Neural crest cell (in vitro differentiated cells): ENCODE measurements around the gene PRICKLE2. TPM values are rescaled to one million over a fixed set of nuclear protein-coding genes. Genes with fewer than 3 reads are reported as not detected.

Experiments used
- DNase-seq: peaks from one replicate; pipeline ENCODE4 v3.0.0; 2021; ENCODE audit warnings: low read depth, mixed read lengths, low spot score
- H3K27ac Mint-ChIP-seq: one replicate; pipeline ENCODE4 v1.8.0; 2021; ENCODE audit warnings: mild to moderate bottlenecking, mixed read lengths; ENCODE audit not compliant: unreplicated experiment
- H3K27me3 Mint-ChIP-seq: 2 replicates; pipeline ENCODE4 v1.8.0; 2021; ENCODE audit warnings: low read depth, mild to moderate bottlenecking, mixed read lengths
- H3K36me3 Mint-ChIP-seq: 2 replicates; pipeline ENCODE4 v1.8.0; 2021; ENCODE audit warnings: low read depth, mild to moderate bottlenecking, mixed read lengths
- H3K4me1 Mint-ChIP-seq: 2 replicates; pipeline ENCODE4 v1.8.0; 2021; ENCODE audit warnings: mixed read lengths
- H3K4me3 Mint-ChIP-seq: one replicate; pipeline ENCODE4 v1.8.0; 2021; ENCODE audit warnings: mild to moderate bottlenecking, mixed read lengths
- H3K9me3 Mint-ChIP-seq: 2 replicates; pipeline ENCODE4 v1.8.0; 2021; ENCODE audit warnings: mixed read lengths
- CTCF ChIP-seq: fragments of 200-600 bp; sonication (generic); conservative IDR thresholded peaks from 2 replicates; pipeline ENCODE4 v1.5.0; 2021; ENCODE audit warnings: antibody characterized with exemption, mild to moderate bottlenecking
- total RNA-seq: library from RNA; stranded (reverse); gene quantifications from 2 replicates; pipeline ENCODE4 v1.2.1, GENCODE V29; 2021

PRICKLE2 gene
- total RNA-seq, 1 donor from 2014 or later: 11.8 TPM

- no peak for DNase-seq
- H3K27me3 Mint-ChIP-seq: no peaks in the 10 kb centered on the region
These were observed 11.3 kb downstream of the PRICKLE2 start for GRCh38 chr3:64213962-64214379.

GRCh38 chr3:64213224-64213878 is 11.9 kb downstream of the PRICKLE2 start:
- no peaks in the 10 kb centered on the region for H3K27me3 Mint-ChIP-seq
- H3K27ac Mint-ChIP-seq: no peak overlapping the region

More at GRCh38 chr3:64213962-64214379, 11.3 kb downstream of the PRICKLE2 start:
- peaks cover 38% of the 10 kb centered on the region for H3K4me1 Mint-ChIP-seq
- H3K4me3 Mint-ChIP-seq: no peak overlapping the region
- no peak overlapping the region for H3K27ac Mint-ChIP-seq
- peaks cover 3% of the 10 kb centered on the region for H3K36me3 Mint-ChIP-seq
- TF ChIP-seq CTCF: no peak
- H3K9me3 Mint-ChIP-seq: no peaks in the 10 kb centered on the region

GRCh38 chr3:64209866-64210621 is 15.2 kb downstream of the PRICKLE2 start:
- peaks cover 3% of the 10 kb centered on the region for H3K36me3 Mint-ChIP-seq
- peaks cover 11% of the 10 kb centered on the region for H3K4me1 Mint-ChIP-seq
- no peak for DNase-seq
- H3K27me3 Mint-ChIP-seq: no peaks in the 10 kb centered on the region
- H3K4me3 Mint-ChIP-seq: no peak overlapping the region
- H3K27ac Mint-ChIP-seq: no peak overlapping the region
- no peaks in the 10 kb centered on the region for H3K9me3 Mint-ChIP-seq
- TF ChIP-seq CTCF: no peak

More at GRCh38 chr3:64213224-64213878, 11.9 kb downstream of the PRICKLE2 start:
- H3K4me1 Mint-ChIP-seq: peaks cover 35% of the 10 kb centered on the region
- DNase-seq: no peak
- H3K9me3 Mint-ChIP-seq: no peaks in the 10 kb centered on the region
- no peak overlapping the region for H3K4me3 Mint-ChIP-seq
- no peak for TF ChIP-seq CTCF
- H3K36me3 Mint-ChIP-seq: peaks cover 3% of the 10 kb centered on the region

GRCh38 chr3:64207289-64208080 is 17.8 kb downstream of the PRICKLE2 start:
- no peak overlapping the region for H3K4me3 Mint-ChIP-seq
- no peaks in the 10 kb centered on the region for H3K27me3 Mint-ChIP-seq
- no peaks in the 10 kb centered on the region for H3K36me3 Mint-ChIP-seq
- H3K4me1 Mint-ChIP-seq: peaks cover 13% of the 10 kb centered on the region
- DNase-seq: no peak
- peaks cover 3% of the 10 kb centered on the region for H3K9me3 Mint-ChIP-seq
- no peak for TF ChIP-seq CTCF
- no peak overlapping the region for H3K27ac Mint-ChIP-seq

GRCh38 chr3:64203969-64204908 is 21.0 kb downstream of the PRICKLE2 start:
- no peaks in the 10 kb centered on the region for H3K27me3 Mint-ChIP-seq
- no peak overlapping the region for H3K4me3 Mint-ChIP-seq
- DNase-seq: no peak
- TF ChIP-seq CTCF: no peak
- H3K9me3 Mint-ChIP-seq: peaks cover 5% of the 10 kb centered on the region
- H3K4me1 Mint-ChIP-seq: peaks cover 13% of the 10 kb centered on the region
- no peak overlapping the region for H3K27ac Mint-ChIP-seq
- peaks cover 2% of the 10 kb centered on the region for H3K36me3 Mint-ChIP-seq
